Tibial artery (tissue), 4 donors: ENCODE results near the gene DYNC1I2.

Experiments
- DNase-seq, 2 donors: peaks; one replicate each; pipeline ENCODE4 v3.0.0-alpha.2; 2019
- H3K27ac ChIP-seq, 2 donors: fragments of 200-600 bp; sonication (generic) in 1 of 2; 1 replicate in 1 of 2; 2 replicates in 1 of 2; pipeline ENCODE4 v1.5.1; 2018 to 2019; ENCODE audit warnings: mild to moderate bottlenecking in 1 of 2
- H3K27me3 ChIP-seq, 2 donors: fragments of 200-600 bp; sonication (generic) in 1 of 2; one replicate each; pipeline versions ENCODE4 v1.5.1 to v1.6.0; 2016 to 2019
- H3K36me3 ChIP-seq, 3 donors: fragments of 200-600 bp; sonication (generic) in 2 of 3; one replicate each; pipeline ENCODE4 v1.5.1; 2016 to 2019; ENCODE audit warnings: mild to moderate bottlenecking in 2 of 3
- H3K4me1 ChIP-seq, 4 donors: fragments of 200-600 bp; sonication (generic) in 2 of 4; 1 replicate in 3 of 4; 2 replicates in 1 of 4; pipeline ENCODE4 v1.5.1; 2016 to 2019
- H3K4me3 ChIP-seq, 2 donors: fragments of 200-600 bp; sonication (generic) in 1 of 2; 1 replicate in 1 of 2; 2 replicates in 1 of 2; pipeline ENCODE4 v1.5.1; 2018 to 2019; ENCODE audit warnings: mild to moderate bottlenecking in 2 of 2
- H3K9me3 ChIP-seq, 3 donors: fragments of 200-600 bp; sonication (generic) in 1 of 3; one replicate each; pipeline ENCODE4 v1.5.1; 2016 to 2019
- intact Hi-C: fragments of 100-400 bp; cut with DNase I; formaldehyde crosslinking; loops from one replicate; pipeline ENCODE4 v1.15.0; 2023; ENCODE audit warnings: low total_unique reads
- TF ChIP-seq, protein P1 (sequence below), 2 experiments: fragments of 200-600 bp in 1 of 2; fragments of 450-650 bp in 1 of 2; IDR thresholded peaks; one replicate each; pipeline ENCODE4 v1.5.1; 2017 to 2019; ENCODE audit warnings: antibody characterized with exemption in 2 of 2, mild to moderate bottlenecking in 1 of 2, moderate library complexity in 1 of 2

DYNC1I2 gene

GRCh38 chr2:171687287-171688128 lies at the start of gene DYNC1I2:
Gene DYNC1I2, plus strand, starts transcription at chr2:171687469. Its CDS starts 2,687 bp downstream, at chr2:171690156.
- peak within 1 kb of the TSS; percentile 87 to 89 for H3K27ac ChIP-seq
- TF ChIP-seq, protein P1, sequence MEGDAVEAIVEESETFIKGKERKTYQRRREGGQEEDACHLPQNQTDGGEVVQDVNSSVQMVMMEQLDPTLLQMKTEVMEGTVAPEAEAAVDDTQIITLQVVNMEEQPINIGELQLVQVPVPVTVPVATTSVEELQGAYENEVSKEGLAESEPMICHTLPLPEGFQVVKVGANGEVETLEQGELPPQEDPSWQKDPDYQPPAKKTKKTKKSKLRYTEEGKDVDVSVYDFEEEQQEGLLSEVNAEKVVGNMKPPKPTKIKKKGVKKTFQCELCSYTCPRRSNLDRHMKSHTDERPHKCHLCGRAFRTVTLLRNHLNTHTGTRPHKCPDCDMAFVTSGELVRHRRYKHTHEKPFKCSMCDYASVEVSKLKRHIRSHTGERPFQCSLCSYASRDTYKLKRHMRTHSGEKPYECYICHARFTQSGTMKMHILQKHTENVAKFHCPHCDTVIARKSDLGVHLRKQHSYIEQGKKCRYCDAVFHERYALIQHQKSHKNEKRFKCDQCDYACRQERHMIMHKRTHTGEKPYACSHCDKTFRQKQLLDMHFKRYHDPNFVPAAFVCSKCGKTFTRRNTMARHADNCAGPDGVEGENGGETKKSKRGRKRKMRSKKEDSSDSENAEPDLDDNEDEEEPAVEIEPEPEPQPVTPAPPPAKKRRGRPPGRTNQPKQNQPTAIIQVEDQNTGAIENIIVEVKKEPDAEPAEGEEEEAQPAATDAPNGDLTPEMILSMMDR (IDR thresholded peaks at IDR 0.05): peak in 1 of 2 experiments; percentile 20
- intact Hi-C loops: no loop called here

DNA sequence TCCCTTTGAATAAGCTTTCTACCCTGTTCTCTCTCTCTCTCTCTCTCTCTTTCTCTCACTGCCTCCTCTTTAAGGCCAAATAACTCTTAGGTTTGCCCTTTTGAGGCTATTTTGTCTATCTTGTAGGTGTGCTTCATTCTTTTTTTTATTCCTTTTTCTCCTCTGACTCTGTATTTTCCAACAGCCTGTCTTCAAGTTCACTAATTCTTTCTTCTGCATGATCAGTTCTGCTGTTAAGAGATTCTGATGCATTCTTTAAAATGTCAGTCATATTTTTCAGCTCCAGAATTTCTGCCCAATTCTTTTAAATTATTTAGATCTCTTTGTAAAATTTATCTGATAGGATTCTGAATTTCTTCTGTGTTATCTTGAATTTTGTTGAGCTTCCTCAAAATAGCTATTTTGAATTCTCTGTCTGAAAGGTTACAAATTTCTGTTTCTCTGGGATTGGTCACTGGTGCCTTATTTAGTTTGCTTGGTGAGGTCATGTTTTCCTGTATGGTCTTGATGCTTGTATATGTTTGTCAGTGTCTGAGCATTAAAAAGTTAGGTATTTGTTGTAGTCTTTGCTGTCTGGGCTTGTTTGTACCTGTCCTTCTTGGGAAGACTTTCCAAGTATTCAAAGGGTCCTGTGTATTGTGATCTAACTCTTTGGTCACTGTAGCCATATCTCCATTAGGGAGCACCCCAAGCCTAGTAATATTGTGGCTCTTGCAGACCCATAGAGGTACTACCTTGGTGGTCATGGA lies 35.4 kb upstream of the DYNC1I2 start:
- Histone ChIP-seq H3K9me3 (peaks cover 0 to 8% (median 0%) of the 10 kb centered on the region in 3 donors), H3K36me3 (no peaks in the 10 kb centered on the region), H3K4me3 (no peak overlapping the region), H3K27me3 (no peaks in the 10 kb centered on the region), H3K27ac (no peak overlapping the region), H3K4me1 (no peaks in the 10 kb centered on the region)
- TF ChIP-seq, protein P1 (IDR thresholded peaks at IDR 0.05): no peak
- intact Hi-C loops: no loop called here
- no peak for DNase-seq

More at GRCh38 chr2:171687287-171688128, at the start of gene DYNC1I2:
- peak; percentile 94 to 95 for DNase-seq
- peaks cover 3 to 11% (median 5%) of the 10 kb centered on the region in 3 donors for H3K36me3 ChIP-seq
- peaks cover 0 to 31% (median 9%) of the 10 kb centered on the region in 4 donors for H3K4me1 ChIP-seq
- no peaks in the 10 kb centered on the region for H3K27me3 ChIP-seq
- peak within 1 kb of the TSS; percentile 79 to 81 for H3K4me3 ChIP-seq
- no peaks in the 10 kb centered on the region for H3K9me3 ChIP-seq

DNA sequence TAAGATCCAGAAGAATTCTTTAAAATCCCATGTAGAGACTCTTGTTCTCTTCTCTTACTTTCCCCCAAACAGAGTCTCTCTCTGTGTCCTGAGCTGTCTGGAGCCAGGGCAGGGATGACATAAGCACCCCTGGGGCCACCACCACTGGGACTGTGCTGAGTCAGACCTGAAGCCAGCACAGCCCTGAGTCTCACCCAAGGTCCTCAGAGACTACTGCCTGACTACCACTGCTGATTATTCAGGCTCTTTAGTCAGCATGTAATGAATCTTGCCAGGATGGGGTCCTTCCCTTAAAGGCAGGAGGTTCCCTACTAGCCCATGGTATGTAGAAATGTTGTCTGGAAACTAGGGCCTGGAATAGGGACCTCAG lies 34.9 kb upstream of the DYNC1I2 start:
- Histone ChIP-seq H3K9me3 (peaks cover 0 to 8% (median 0%) of the 10 kb centered on the region in 3 donors), H3K4me3 (no peak overlapping the region), H3K36me3 (no peaks in the 10 kb centered on the region), H3K27me3 (no peaks in the 10 kb centered on the region), H3K4me1 (no peaks in the 10 kb centered on the region), H3K27ac (no peak overlapping the region)
- TF ChIP-seq, protein P1 (IDR thresholded peaks at IDR 0.05): no peak
- DNase-seq: no peak
- intact Hi-C loops: no loop called here

GRCh38 chr2:171655586-171655985 lies 31.7 kb upstream of the DYNC1I2 start:
- H3K27me3 ChIP-seq: no peaks in the 10 kb centered on the region
- no peaks in the 10 kb centered on the region for H3K4me1 ChIP-seq
- DNase-seq: no peak
- TF ChIP-seq, protein P1 (IDR thresholded peaks at IDR 0.05): no peak
- no peak overlapping the region for H3K27ac ChIP-seq
- no peaks in the 10 kb centered on the region for H3K36me3 ChIP-seq
- intact Hi-C loops: no loop called here
- no peak overlapping the region for H3K4me3 ChIP-seq
- H3K9me3 ChIP-seq: peaks cover 0 to 8% (median 0%) of the 10 kb centered on the region in 3 donors

GRCh38 chr2:171667041-171667440 lies 20.2 kb upstream of the DYNC1I2 start:
- Histone ChIP-seq H3K36me3 (no peaks in the 10 kb centered on the region), H3K4me3 (no peak overlapping the region), H3K27me3 (peaks cover 0 to 4% of the 10 kb centered on the region in 2 donors), H3K27ac (no peak overlapping the region), H3K4me1 (no peaks in the 10 kb centered on the region), H3K9me3 (no peaks in the 10 kb centered on the region)
- DNase-seq: no peak
- intact Hi-C loops: no loop called here
- TF ChIP-seq, protein P1 (IDR thresholded peaks at IDR 0.05): no peak
